Astrocyte (in vitro differentiated cells and primary cell): ENCODE results near the gene AP5M1. TPM values are rescaled to one million over a fixed set of nuclear protein-coding genes. Genes with fewer than 3 reads are reported as not detected.

Source experiments
- DNase-seq: peaks from one replicate; pipeline ENCODE4 v3.0.0-alpha.2; 2010; ENCODE audit warnings: low read depth
- FAIRE-seq: peaks from 2 replicates; lab custom pipeline; 2011; peaks lifted over from hg19 to GRCh38; lab: Jason Lieb, UNC
- H2AFZ ChIP-seq: 2 replicates; pipeline ENCODE4 v1.6.0; 2012; ENCODE audit warnings: low read depth, low read length, inconsistent platforms
- H3K27ac ChIP-seq: 2 replicates; pipeline ENCODE4 v1.5.1; 2011; ENCODE audit warnings: low read depth, low read length, inconsistent platforms
- H3K27me3 ChIP-seq: 2 replicates; pipeline ENCODE4 v1.6.0; 2011; ENCODE audit warnings: low read length, inconsistent platforms; ENCODE audit not compliant: insufficient read depth
- H3K36me3 ChIP-seq: 2 replicates; pipeline ENCODE4 v1.5.1; 2011; ENCODE audit warnings: low read length, inconsistent platforms; ENCODE audit not compliant: insufficient read depth
- H3K4me1 ChIP-seq: 2 replicates; pipeline ENCODE4 v1.5.1; 2011; ENCODE audit warnings: low read length, inconsistent platforms; ENCODE audit not compliant: insufficient read depth
- H3K4me2 ChIP-seq: 2 replicates; pipeline ENCODE4 v1.6.0; 2012; ENCODE audit warnings: low read length, inconsistent platforms
- H3K4me3 ChIP-seq: 2 replicates; pipeline ENCODE4 v1.5.1; 2011; ENCODE audit warnings: low read depth, mild to moderate bottlenecking, low read length, inconsistent platforms; ENCODE audit not compliant: insufficient read depth
- H3K79me2 ChIP-seq: 2 replicates; pipeline ENCODE4 v1.6.0; 2012; ENCODE audit warnings: mild to moderate bottlenecking, low read length, inconsistent platforms; ENCODE audit not compliant: insufficient read depth
- H3K9ac ChIP-seq: 2 replicates; pipeline ENCODE4 v1.6.0; 2012; ENCODE audit warnings: mild to moderate bottlenecking, low read length, inconsistent platforms
- H3K9me3 ChIP-seq: 2 replicates; pipeline ENCODE4 v1.5.1; 2012; ENCODE audit warnings: low read depth, mild to moderate bottlenecking, low read length, inconsistent platforms; ENCODE audit not compliant: insufficient read depth
- H4K20me1 ChIP-seq: 2 replicates; pipeline ENCODE4 v1.6.0; 2012; ENCODE audit warnings: low read length, inconsistent platforms; ENCODE audit not compliant: insufficient read depth
- H3K27ac Mint-ChIP-seq: one replicate; pipeline ENCODE4 v1.8.0; 2021; ENCODE audit warnings: mild to moderate bottlenecking, mixed read lengths; ENCODE audit not compliant: unreplicated experiment
- H3K27me3 Mint-ChIP-seq: one replicate; pipeline ENCODE4 v1.8.0; 2021; ENCODE audit warnings: low read depth, mixed read lengths; ENCODE audit not compliant: unreplicated experiment
- H3K36me3 Mint-ChIP-seq: one replicate; pipeline ENCODE4 v1.8.0; 2021; ENCODE audit warnings: low read depth, mixed read lengths; ENCODE audit not compliant: unreplicated experiment
- H3K4me1 Mint-ChIP-seq: one replicate; pipeline ENCODE4 v1.8.0; 2021; ENCODE audit warnings: low read depth, mixed read lengths; ENCODE audit not compliant: unreplicated experiment
- H3K4me3 Mint-ChIP-seq: one replicate; pipeline ENCODE4 v1.8.0; 2021; ENCODE audit warnings: mild to moderate bottlenecking, moderate library complexity, mixed read lengths; ENCODE audit not compliant: unreplicated experiment
- H3K9me3 Mint-ChIP-seq: one replicate; pipeline ENCODE4 v1.8.0; 2021; ENCODE audit warnings: mild to moderate bottlenecking, mixed read lengths; ENCODE audit not compliant: unreplicated experiment
- CTCF ChIP-seq: IDR thresholded peaks from 2 replicates; pipeline ENCODE4 v1.5.1; 2011; ENCODE audit warnings: low read depth, mild to moderate bottlenecking, inconsistent platforms, low read length, moderate library complexity; ENCODE audit not compliant: insufficient read depth
- EZH2 ChIP-seq: IDR thresholded peaks from 2 replicates; pipeline ENCODE4 v1.6.1; 2012; ENCODE audit warnings: mild to moderate bottlenecking, low read length, inconsistent platforms; ENCODE audit not compliant: insufficient read depth
- total RNA-seq: library from RNA; stranded (reverse); gene quantifications from 2 replicates; pipeline ENCODE4 v1.2.1, GENCODE V29; 2021

The AP5M1 gene
- total RNA-seq, 1 donor from 2014 or later: 61.1 TPM

GRCh38 chr14:57290751-57291150 is 22.0 kb downstream of the AP5M1 start:
- Mint-ChIP-seq H3K27ac (no peak overlapping the region), H3K27me3 (no peaks in the 10 kb centered on the region), H3K4me3 (no peak overlapping the region), H3K36me3 (no peaks in the 10 kb centered on the region), H3K4me1 (no peaks in the 10 kb centered on the region), H3K9me3 (no peaks in the 10 kb centered on the region)
- H3K36me3 ChIP-seq: peaks cover 3% of the 10 kb centered on the region
- no peaks in the 10 kb centered on the region for H3K79me2 ChIP-seq
- H4K20me1 ChIP-seq: no peaks in the 10 kb centered on the region
- H3K4me1 ChIP-seq: no peaks in the 10 kb centered on the region
- no peak overlapping the region for H3K4me2 ChIP-seq
- no peak overlapping the region for H3K9ac ChIP-seq
- no peak overlapping the region for H3K27ac ChIP-seq
- FAIRE-seq: no peak
- H2AFZ ChIP-seq: no peak overlapping the region
- no peaks in the 10 kb centered on the region for H3K27me3 ChIP-seq
- H3K9me3 ChIP-seq: no peaks in the 10 kb centered on the region
- DNase-seq: no peak
- TF ChIP-seq EZH2 (no peak), CTCF (no peak)
- no peak overlapping the region for H3K4me3 ChIP-seq

GRCh38 chr14:57291692-57292647 is 23.2 kb downstream of the AP5M1 start:
- FAIRE-seq (no peak), DNase-seq (no peak)
- H3K27ac ChIP-seq: no peak overlapping the region
- no peaks in the 10 kb centered on the region for H3K79me2 ChIP-seq
- no peak overlapping the region for H3K4me3 Mint-ChIP-seq
- H3K9me3 Mint-ChIP-seq: no peaks in the 10 kb centered on the region
- no peaks in the 10 kb centered on the region for H3K27me3 Mint-ChIP-seq
- H3K27ac Mint-ChIP-seq: no peak overlapping the region
- no peak overlapping the region for H3K4me3 ChIP-seq
- no peak for TF ChIP-seq CTCF
- H3K36me3 ChIP-seq: no peaks in the 10 kb centered on the region
- no peak overlapping the region for H3K9ac ChIP-seq
- no peaks in the 10 kb centered on the region for H3K27me3 ChIP-seq
- no peaks in the 10 kb centered on the region for H3K4me1 ChIP-seq
- no peaks in the 10 kb centered on the region for H3K4me1 Mint-ChIP-seq
- no peaks in the 10 kb centered on the region for H3K36me3 Mint-ChIP-seq
- H4K20me1 ChIP-seq: no peaks in the 10 kb centered on the region
- no peaks in the 10 kb centered on the region for H3K9me3 ChIP-seq
- H3K4me2 ChIP-seq: no peak overlapping the region
- no peak overlapping the region for H2AFZ ChIP-seq
